Effector memory CD4-positive, alpha-beta T cell (primary cell): Measurements from ENCODE around the gene SLC30A4.

Source experiments
- DNase-seq, 3 donors: peaks; one replicate each; pipeline ENCODE4 v3.0.0-alpha.2; 2020
- H3K27ac ChIP-seq: 2 replicates; pipeline ENCODE4 v1.7.0; 2013; ENCODE audit warnings: mild to moderate bottlenecking, low read length, moderate library complexity; ENCODE audit not compliant: insufficient read depth, poor library complexity, severe bottlenecking
- H3K27me3 ChIP-seq: replicated peaks from 2 replicates; pipeline ENCODE4 v1.7.0; 2013; ENCODE audit warnings: mild to moderate bottlenecking, low read length; ENCODE audit not compliant: insufficient read depth, control insufficient read depth, poor library complexity, severe bottlenecking
- H3K36me3 ChIP-seq: 2 replicates; pipeline ENCODE4 v1.7.0; 2013; ENCODE audit warnings: mild to moderate bottlenecking, low read length, moderate library complexity; ENCODE audit not compliant: control insufficient read depth, insufficient read depth
- H3K4me1 ChIP-seq: 2 replicates; pipeline ENCODE4 v1.7.0; 2013; ENCODE audit warnings: low read length, mild to moderate bottlenecking; ENCODE audit not compliant: control insufficient read depth, insufficient read depth, poor library complexity, severe bottlenecking
- H3K4me3 ChIP-seq: 2 replicates; pipeline ENCODE4 v1.7.0; 2013; ENCODE audit warnings: low read length, low read depth, mild to moderate bottlenecking; ENCODE audit not compliant: insufficient read depth, poor library complexity, severe bottlenecking
- H3K9me3 ChIP-seq: 2 replicates; pipeline ENCODE4 v1.7.0; 2013; ENCODE audit warnings: mild to moderate bottlenecking, low read length, moderate library complexity; ENCODE audit not compliant: control insufficient read depth

Gene SLC30A4

GRCh38 chr15:45476410-45476809, 46.1 kb downstream of the SLC30A4 start:
- no peaks in the 10 kb centered on the region for H3K36me3 ChIP-seq
- H3K27ac ChIP-seq = no peak overlapping the region
- H3K4me3 ChIP-seq = no peak overlapping the region
- no peaks in the 10 kb centered on the region for H3K9me3 ChIP-seq
- no peaks in the 10 kb centered on the region for H3K27me3 ChIP-seq
- H3K4me1 ChIP-seq = no peaks in the 10 kb centered on the region
- DNase-seq = no peak

GRCh38 chr15:45474799-45475198, 47.8 kb downstream of the SLC30A4 start:
- Histone ChIP-seq H3K4me3 (no peak overlapping the region), H3K27me3 (no peaks in the 10 kb centered on the region), H3K4me1 (no peaks in the 10 kb centered on the region), H3K9me3 (no peaks in the 10 kb centered on the region), H3K27ac (no peak overlapping the region), H3K36me3 (no peaks in the 10 kb centered on the region)
- DNase-seq = no peak

GRCh38 chr15:45473068-45473467, 49.5 kb downstream of the SLC30A4 start:
- no peaks in the 10 kb centered on the region for H3K9me3 ChIP-seq
- H3K27me3 ChIP-seq = no peaks in the 10 kb centered on the region
- H3K4me3 ChIP-seq = no peak overlapping the region
- H3K36me3 ChIP-seq = no peaks in the 10 kb centered on the region
- no peak overlapping the region for H3K27ac ChIP-seq
- DNase-seq = no peak
- H3K4me1 ChIP-seq = no peaks in the 10 kb centered on the region

- Histone ChIP-seq H3K4me3 (no peak overlapping the region), H3K9me3 (no peaks in the 10 kb centered on the region), H3K27me3 (no peaks in the 10 kb centered on the region), H3K36me3 (no peaks in the 10 kb centered on the region), H3K4me1 (no peaks in the 10 kb centered on the region), H3K27ac (no peak overlapping the region)
- no peak for DNase-seq
These were observed 51.4 kb downstream of the SLC30A4 start for GRCh38 chr15:45471151-45471550.

GRCh38 chr15:45469441-45469840, 53.1 kb downstream of the SLC30A4 start:
- no peak overlapping the region for H3K27ac ChIP-seq

GRCh38 chr15:45469027-45469426, 53.5 kb downstream of the SLC30A4 start:
- H3K4me1 ChIP-seq = no peaks in the 10 kb centered on the region
- no peaks in the 10 kb centered on the region for H3K36me3 ChIP-seq
- no peak for DNase-seq

More at GRCh38 chr15:45469441-45469840, 53.1 kb downstream of the SLC30A4 start:
- Histone ChIP-seq H3K4me1 (no peaks in the 10 kb centered on the region), H3K4me3 (no peak overlapping the region), H3K27me3 (no peaks in the 10 kb centered on the region), H3K36me3 (no peaks in the 10 kb centered on the region), H3K9me3 (no peaks in the 10 kb centered on the region)
- DNase-seq = no peak

GRCh38 chr15:45468294-45468693, 54.3 kb downstream of the SLC30A4 start:
- no peaks in the 10 kb centered on the region for H3K36me3 ChIP-seq
- no peaks in the 10 kb centered on the region for H3K27me3 ChIP-seq
- no peak overlapping the region for H3K4me3 ChIP-seq
- no peak overlapping the region for H3K27ac ChIP-seq
- no peaks in the 10 kb centered on the region for H3K4me1 ChIP-seq
- no peak for DNase-seq
- no peaks in the 10 kb centered on the region for H3K9me3 ChIP-seq

More at GRCh38 chr15:45469027-45469426, 53.5 kb downstream of the SLC30A4 start:
- Histone ChIP-seq H3K27me3 (no peaks in the 10 kb centered on the region), H3K4me3 (no peak overlapping the region), H3K9me3 (no peaks in the 10 kb centered on the region), H3K27ac (no peak overlapping the region)

GRCh38 chr15:45458746-45459403, 63.7 kb downstream of the SLC30A4 start:
- DNase-seq = peak; percentile 59 to 72 (median 62)

GRCh38 chr15:45457641-45458539, 64.7 kb downstream of the SLC30A4 start:
- H3K9me3 ChIP-seq = no peaks in the 10 kb centered on the region
- no peaks in the 10 kb centered on the region for H3K36me3 ChIP-seq
- peak overlapping the region; percentile 75 for H3K27ac ChIP-seq
- peak overlapping the region; percentile 45 for H3K4me3 ChIP-seq
- no peaks in the 10 kb centered on the region for H3K27me3 ChIP-seq
- H3K4me1 ChIP-seq = peaks cover 37% of the 10 kb centered on the region
- peak; percentile 43 to 75 (median 53) for DNase-seq

More at GRCh38 chr15:45458746-45459403, 63.7 kb downstream of the SLC30A4 start:
- H3K4me1 ChIP-seq = peaks cover 37% of the 10 kb centered on the region
- H3K27me3 ChIP-seq = no peaks in the 10 kb centered on the region
- peak overlapping the region; percentile 45 for H3K4me3 ChIP-seq
- H3K27ac ChIP-seq = no peak overlapping the region
- no peaks in the 10 kb centered on the region for H3K36me3 ChIP-seq
- no peaks in the 10 kb centered on the region for H3K9me3 ChIP-seq

- no peaks in the 10 kb centered on the region for H3K27me3 ChIP-seq
- peaks cover 37% of the 10 kb centered on the region for H3K4me1 ChIP-seq
- peak overlapping the region; percentile 75 for H3K27ac ChIP-seq
- H3K9me3 ChIP-seq = no peaks in the 10 kb centered on the region
- H3K36me3 ChIP-seq = no peaks in the 10 kb centered on the region
- H3K4me3 ChIP-seq = no peak overlapping the region
- peak in 2 of 3 donors; percentile 12 to 27 for DNase-seq
These were observed 65.3 kb downstream of the SLC30A4 start for GRCh38 chr15:45457220-45457619.
